Ovary (tissue), 9 donors: ENCODE results near the gene ARAP3. TPM values are rescaled to one million over a fixed set of nuclear protein-coding genes. Genes with fewer than 3 reads are reported as not detected.

Experiments used
- DNase-seq, 5 donors: peaks; one replicate each; pipeline ENCODE4 v3.0.0-alpha.2; 2019 to 2020
- H3K27ac ChIP-seq, 2 donors: fragments of 200-600 bp; one replicate each; pipeline versions ENCODE4 v1.5.1 to v1.8.0; 2019 to 2022
- H3K27me3 ChIP-seq: fragments of 200-600 bp; one replicate; pipeline ENCODE4 v1.8.0; 2022
- H3K36me3 ChIP-seq: fragments of 200-600 bp; sonication (generic); one replicate; pipeline ENCODE4 v1.5.1; 2019
- H3K4me1 ChIP-seq: one replicate; pipeline ENCODE4 v1.8.1; 2013; ENCODE audit warnings: mild to moderate bottlenecking, moderate library complexity; ENCODE audit not compliant: insufficient read depth
- H3K4me3 ChIP-seq: fragments of 200-600 bp; sonication (generic); one replicate; pipeline ENCODE4 v1.5.1; 2017
- H3K9me3 ChIP-seq, 2 donors: fragments of 200-600 bp in 1 of 2; sonication (generic) in 1 of 2; one replicate each; pipeline versions ENCODE4 v1.5.1 to v1.8.1; 2013 to 2019; ENCODE audit warnings: mild to moderate bottlenecking in 1 of 2, moderate library complexity in 1 of 2
- CTCF ChIP-seq, 3 donors: fragments of 450-650 bp in 2 of 3; fragments of 200-600 bp in 1 of 3; IDR thresholded peaks; one replicate each; pipeline versions ENCODE4 v1.5.1 to v1.8.0; 2016 to 2022; ENCODE audit warnings: antibody characterized with exemption in 3 of 3, mild to moderate bottlenecking in 1 of 3
- EP300 ChIP-seq: sonication (generic); formaldehyde crosslinking; IDR thresholded peaks from one replicate; pipeline ENCODE4 v1.6.1; 2017; ENCODE audit warnings: antibody characterized with exemption
- POLR2A ChIP-seq: fragments of 450-650 bp; IDR thresholded peaks from one replicate; pipeline ENCODE4 v1.6.1; 2017; ENCODE audit warnings: antibody characterized with exemption, mild to moderate bottlenecking, moderate library complexity
- WGBS, 3 donors: extraction: QIAGEN DNeasy Blood & Tissue Kit in 1 of 3; methylation state at CpG; one replicate each; pipeline versions ENCODE4 v1.1.5 to v1.1.7; 2013 to 2017; 5-methylcytosine and 5-hydroxymethylcytosine counted together
- intact Hi-C, 4 donors: fragments of 100-400 bp; cut with DNase I; formaldehyde crosslinking; loops; one replicate each; pipeline versions ENCODE4 v1.11.0 to v1.15.1; 2022 to 2023
- polyA plus RNA-seq, 2 donors: library from polyadenylated mRNA; stranded (reverse); fragments of 200-250 nt in 1 of 2; fragments of 350-450 nt in 1 of 2; fragmentation: Illumina TruSeq in 1 of 2; extraction: RNeasy Lipid Tissue Mini Kit (QIAGEN cat#74804) in 1 of 2; gene quantifications; one replicate each; pipeline ENCODE4 v1.2.3, GENCODE V29; 2013 to 2014
- total RNA-seq, 7 donors: library from RNA; depleted of rRNA in 2 of 7; stranded (reverse); fragments of >200 nt in 2 of 7; fragmentation: NEBNext Ultra II Directional in 3 of 7; extraction: Animal tissue kit (Norgen Biotek cat#: 25700) in 3 of 7; gene quantifications; one replicate each; pipeline versions ENCODE4 v1.1.0 to v1.2.4, GENCODE V29; 2016 to 2023
- donor health status: DM: no; HTN: no; CAD: no; lungs with moderate emphysema.
- donor health status: DM: no; HTN: no; CAD: no.
- donor health status: Bipolar disorder and iron deficiency.
- donor health status: DM: yes; HTN: yes; CAD: no.
- donor health status: DM: no; HTN: no; CAD: no.
- donor health status: DM: yes; HTN: yes; CAD: no.

The ARAP3 gene
- total and polyA plus RNA-seq, 9 donors, result 3.5 to 11.2 (median 8.0) TPM

- intact Hi-C loops, result no loop called here
- Histone ChIP-seq H3K4me3 (no peak overlapping the region), H3K27me3 (no peaks in the 10 kb centered on the region), H3K27ac (no peak overlapping the region), H3K36me3 (no peaks in the 10 kb centered on the region), H3K4me1 (no peaks in the 10 kb centered on the region), H3K9me3 (no peaks in the 10 kb centered on the region)
- DNase-seq, result no peak
- TF ChIP-seq EP300 (no peak), POLR2A (no peak), CTCF (IDR thresholded peaks at IDR 0.05) (no peak)
- WGBS, 3 donors, result 63 to 76% (median 69%) methylated on average over 3 of the region's 3 CpGs
These were observed 4.8 kb upstream of the ARAP3 start for GRCh38 chr5:141686648-141687416.

GRCh38 chr5:141685591-141685990, 3.6 kb upstream of the ARAP3 start:
- TF ChIP-seq EP300, result no peak
- TF ChIP-seq POLR2A, result no peak
- no peak for TF ChIP-seq CTCF (IDR thresholded peaks at IDR 0.05)
- H3K27ac ChIP-seq, result no peak overlapping the region
- no peaks in the 10 kb centered on the region for H3K9me3 ChIP-seq
- WGBS, 3 donors, result 84 to 88% (median 86%) methylated on average over 1 of the region's 1 CpG
- no peaks in the 10 kb centered on the region for H3K4me1 ChIP-seq
- intact Hi-C loops, result no loop called here
- no peaks in the 10 kb centered on the region for H3K36me3 ChIP-seq
- H3K4me3 ChIP-seq, result no peak overlapping the region
- DNase-seq, result no peak
- no peaks in the 10 kb centered on the region for H3K27me3 ChIP-seq

GRCh38 chr5:141683596-141684141, 1.6 kb upstream of the ARAP3 start:
- no peaks in the 10 kb centered on the region for H3K36me3 ChIP-seq
- no peak overlapping the region for H3K27ac ChIP-seq
- intact Hi-C loops, result no loop called here
- TF ChIP-seq EP300, result no peak
- no peak for TF ChIP-seq CTCF (IDR thresholded peaks at IDR 0.05)
- no peak for TF ChIP-seq POLR2A
- H3K4me3 ChIP-seq, result no peak overlapping the region
- H3K9me3 ChIP-seq, result no peaks in the 10 kb centered on the region
- DNase-seq, result no peak
- no peaks in the 10 kb centered on the region for H3K4me1 ChIP-seq
- H3K27me3 ChIP-seq, result no peaks in the 10 kb centered on the region

GRCh38 chr5:141681295-141681694, 735 bp downstream of the ARAP3 start:
- WGBS, 3 donors, result 72 to 80% (median 77%) methylated on average over 2 of the region's 2 CpGs
- H3K36me3 ChIP-seq, result no peaks in the 10 kb centered on the region
- intact Hi-C loops, result no loop called here
- no peaks in the 10 kb centered on the region for H3K4me1 ChIP-seq
- TF ChIP-seq CTCF (IDR thresholded peaks at IDR 0.05), result no peak
- TF ChIP-seq POLR2A, result no peak
- no peak for TF ChIP-seq EP300
- H3K27me3 ChIP-seq, result no peaks in the 10 kb centered on the region
- no peaks in the 10 kb centered on the region for H3K9me3 ChIP-seq
- peak overlapping the region; percentile 49 for H3K4me3 ChIP-seq
- DNase-seq, result no peak
- no peak overlapping the region for H3K27ac ChIP-seq
